H1 (cell line): ENCODE measurements around the gene DOP1B.

Source experiments
- MAFK ChIP-seq: IDR thresholded peaks from 2 replicates; pipeline ENCODE4 v1.6.1; 2012; ENCODE audit warnings: low read depth, mild to moderate bottlenecking, improper control_type of control experiment, low read length
- TAF1 ChIP-seq: IDR thresholded peaks from 2 replicates; pipeline ENCODE4 v1.6.1; 2011; ENCODE audit warnings: mild to moderate bottlenecking, low read depth, low read length
- TCF12 ChIP-seq: IDR thresholded peaks from 2 replicates; pipeline ENCODE4 v1.6.1; 2011; ENCODE audit warnings: low read depth, mild to moderate bottlenecking, low read length
- TF ChIP-seq, protein P1 (sequence below): IDR thresholded peaks from 2 replicates; pipeline ENCODE4 v1.6.1; 2011; ENCODE audit warnings: low read length, improper control_type of control experiment

DNA sequence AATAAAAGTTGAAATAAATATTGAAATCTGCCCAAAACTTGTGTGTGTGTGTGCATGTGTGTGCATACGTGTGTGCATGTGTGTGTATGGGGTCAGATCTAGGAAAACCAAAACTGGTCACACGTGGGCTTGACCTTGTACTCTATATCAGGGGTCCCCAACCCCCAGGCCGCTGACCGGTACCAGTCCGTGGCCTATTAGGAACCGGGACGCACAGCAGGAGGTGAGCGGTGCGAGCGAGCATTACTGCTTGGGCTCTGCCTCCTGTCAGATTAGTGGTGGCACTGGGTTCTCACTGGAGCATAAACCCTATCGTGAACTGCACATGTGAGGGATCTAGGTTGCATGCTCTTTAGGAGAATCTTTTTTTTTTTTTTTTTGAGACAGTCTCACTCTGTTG is 8.7 kb downstream of the DOP1B start:
- TF ChIP-seq TAF1 (no peak), TCF12 (no peak), MAFK (no peak)
- TF ChIP-seq, protein P1, sequence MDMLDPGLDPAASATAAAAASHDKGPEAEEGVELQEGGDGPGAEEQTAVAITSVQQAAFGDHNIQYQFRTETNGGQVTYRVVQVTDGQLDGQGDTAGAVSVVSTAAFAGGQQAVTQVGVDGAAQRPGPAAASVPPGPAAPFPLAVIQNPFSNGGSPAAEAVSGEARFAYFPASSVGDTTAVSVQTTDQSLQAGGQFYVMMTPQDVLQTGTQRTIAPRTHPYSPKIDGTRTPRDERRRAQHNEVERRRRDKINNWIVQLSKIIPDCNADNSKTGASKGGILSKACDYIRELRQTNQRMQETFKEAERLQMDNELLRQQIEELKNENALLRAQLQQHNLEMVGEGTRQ = no peak
